GM23248 (cell line): ENCODE measurements around the gene TENM3. TPM values are rescaled to one million over a fixed set of nuclear protein-coding genes. Genes with fewer than 3 reads are reported as not detected.

Experiments
- DNase-seq: peaks from one replicate; pipeline ENCODE4 v3.0.0-alpha.2; 2015
- H2AFZ ChIP-seq: fragments of 200-600 bp; sonication (generic); 2 replicates; pipeline ENCODE4 v1.6.1; 2016; ENCODE audit warnings: antibody characterized with exemption
- H3F3A ChIP-seq: fragments of 200-600 bp; sonication (generic); 2 replicates; pipeline ENCODE4 v1.6.1; 2016; ENCODE audit warnings: mild to moderate bottlenecking, antibody characterized with exemption, mixed run types; ENCODE audit not compliant: insufficient read depth
- H3K27ac ChIP-seq: fragments of 200-600 bp; sonication (generic); 2 replicates; pipeline ENCODE4 v1.5.1; 2016; ENCODE audit warnings: mild to moderate bottlenecking
- H3K27me3 ChIP-seq: fragments of 200-600 bp; sonication (generic); replicated peaks from 2 replicates; pipeline ENCODE4 v1.6.1; 2016; ENCODE audit warnings: mild to moderate bottlenecking; ENCODE audit not compliant: insufficient read depth
- H3K36me3 ChIP-seq: fragments of 200-600 bp; sonication (generic); 2 replicates; pipeline ENCODE4 v1.6.1; 2016; ENCODE audit warnings: low read depth, mild to moderate bottlenecking
- H3K4me1 ChIP-seq: fragments of 200-600 bp; sonication (generic); 2 replicates; pipeline ENCODE4 v1.6.1; 2016; ENCODE audit warnings: mild to moderate bottlenecking; ENCODE audit not compliant: insufficient read depth
- H3K4me2 ChIP-seq: fragments of 200-600 bp; sonication (generic); one replicate; pipeline ENCODE4 v1.6.1; 2016; ENCODE audit warnings: mild to moderate bottlenecking; ENCODE audit not compliant: unreplicated experiment
- H3K4me3 ChIP-seq: fragments of 200-600 bp; sonication (generic); 2 replicates; pipeline ENCODE4 v1.5.1; 2016; ENCODE audit warnings: mild to moderate bottlenecking
- H3K79me2 ChIP-seq: fragments of 200-600 bp; sonication (generic); 2 replicates; pipeline ENCODE4 v1.6.1; 2016; ENCODE audit warnings: mild to moderate bottlenecking; ENCODE audit not compliant: insufficient read depth
- H3K9ac ChIP-seq: fragments of 200-600 bp; sonication (generic); 2 replicates; pipeline ENCODE4 v1.6.1; 2016; ENCODE audit warnings: mild to moderate bottlenecking
- H3K9me2 ChIP-seq: fragments of 200-600 bp; sonication (generic); 2 replicates; pipeline ENCODE4 v1.6.1; 2016; ENCODE audit warnings: mixed run types, mild to moderate bottlenecking, moderate library complexity; ENCODE audit not compliant: insufficient read depth
- H3K9me3 ChIP-seq: fragments of 200-600 bp; sonication (generic); one replicate; pipeline ENCODE4 v1.6.1; 2017; ENCODE audit warnings: low read depth
- H4K20me1 ChIP-seq: fragments of 200-600 bp; sonication (generic); 2 replicates; pipeline ENCODE4 v1.6.0; 2016; ENCODE audit not compliant: insufficient read depth
- EZH2 ChIP-seq: fragments of 200-600 bp; sonication (generic); IDR thresholded peaks from 2 replicates; pipeline ENCODE4 v1.6.1; 2018; ENCODE audit warnings: antibody characterized with exemption, mild to moderate bottlenecking; ENCODE audit not compliant: insufficient read depth, poor library complexity, severe bottlenecking
- EZH2phosphoT487 ChIP-seq: fragments of 200-600 bp; sonication (generic); IDR thresholded peaks from 2 replicates; pipeline ENCODE4 v1.6.1; 2018; ENCODE audit warnings: antibody characterized with exemption, moderate library complexity, mild to moderate bottlenecking, low read depth; ENCODE audit not compliant: insufficient read depth
- WGBS, 2 experiments: methylation state at CpG; one replicate each; pipeline ENCODE4 v1.1.6; 2015 to 2017; ENCODE audit warnings: low lambda C conversion rate in 2 of 2, low coverage in 1 of 2; ENCODE audit errors: missing lambda C conversion rate in 2 of 2; 5-methylcytosine and 5-hydroxymethylcytosine counted together
- in situ Hi-C: fragments of 300-500 bp; cut with MboI; formaldehyde crosslinking; loops from 2 replicates; pipeline ENCODE4 v1.15.0; 2020
- polyA plus RNA-seq: library from polyadenylated mRNA; unstranded; fragments of >200 nt; fragmentation: Nextera tagmentation; extraction: Ambion mirVana; gene quantifications from 2 replicates; pipeline ENCODE4 v1.2.1, GENCODE V29; 2016
- total RNA-seq: library from RNA; depleted of rRNA; stranded (reverse); fragments of >200 nt; shearing (Covaris generic); gene quantifications from 2 replicates; pipeline ENCODE4 v1.2.3, GENCODE V29; 2014

Gene TENM3
- total and polyA plus RNA-seq, 2 experiments from 2014 or later: 0.83 to 8.1 TPM

GRCh38 chr4:182245041-182245440 lies 1.8 kb downstream of the TENM3 start:
- Histone ChIP-seq H3K79me2 (no peaks in the 10 kb centered on the region), H3K9ac (no peak overlapping the region), H3K4me1 (no peaks in the 10 kb centered on the region), H2AFZ (no peak overlapping the region), H3K9me2 (no peaks in the 10 kb centered on the region), H3K27me3 (no peaks in the 10 kb centered on the region), H4K20me1 (no peaks in the 10 kb centered on the region), H3F3A (no peaks in the 10 kb centered on the region), H3K9me3 (no peaks in the 10 kb centered on the region), H3K27ac (no peak overlapping the region), H3K4me2 (no peak overlapping the region), H3K36me3 (no peaks in the 10 kb centered on the region), H3K4me3 (no peak overlapping the region)
- in situ Hi-C loops: no loop called here
- no peak for DNase-seq
- WGBS, 2 experiments: 5 to 10% methylated on average over 2 of the region's 2 CpGs
- TF ChIP-seq EZH2 (no peak), EZH2phosphoT487 (no peak)

- Histone ChIP-seq H3K27me3 (no peaks in the 10 kb centered on the region), H3K9ac (no peak overlapping the region), H2AFZ (no peak overlapping the region), H3K4me1 (no peaks in the 10 kb centered on the region), H4K20me1 (no peaks in the 10 kb centered on the region), H3K4me3 (no peak overlapping the region), H3F3A (no peaks in the 10 kb centered on the region), H3K9me3 (no peaks in the 10 kb centered on the region), H3K4me2 (no peak overlapping the region), H3K36me3 (no peaks in the 10 kb centered on the region), H3K79me2 (no peaks in the 10 kb centered on the region), H3K27ac (no peak overlapping the region), H3K9me2 (no peaks in the 10 kb centered on the region)
- TF ChIP-seq EZH2: no peak
- TF ChIP-seq EZH2phosphoT487: no peak
- in situ Hi-C loops: no loop called here
- DNase-seq: peak; percentile 13
- WGBS, 2 experiments: 2 to 4% methylated on average over 10 of the region's 10 CpGs
Measured at GRCh38 chr4:182245541-182246215, 2.5 kb downstream of the TENM3 start.

GRCh38 chr4:182246401-182247205 lies 3.4 kb downstream of the TENM3 start:
- TF ChIP-seq EZH2phosphoT487 (no peak), EZH2 (no peak)
- no peaks in the 10 kb centered on the region for H3K27me3 ChIP-seq
- no peak overlapping the region for H3K4me2 ChIP-seq
- H3F3A ChIP-seq: no peaks in the 10 kb centered on the region
- H3K9me3 ChIP-seq: no peaks in the 10 kb centered on the region
- H3K4me3 ChIP-seq: no peak overlapping the region
- in situ Hi-C loops: no loop called here
- H3K9ac ChIP-seq: no peak overlapping the region
- no peaks in the 10 kb centered on the region for H3K36me3 ChIP-seq
- H3K27ac ChIP-seq: no peak overlapping the region
- no peaks in the 10 kb centered on the region for H3K4me1 ChIP-seq
- DNase-seq: no peak
- no peaks in the 10 kb centered on the region for H4K20me1 ChIP-seq
- no peaks in the 10 kb centered on the region for H3K9me2 ChIP-seq
- WGBS, 2 experiments: 42 to 45% methylated on average over 27 of the region's 27 CpGs
- no peaks in the 10 kb centered on the region for H3K79me2 ChIP-seq
- H2AFZ ChIP-seq: no peak overlapping the region

- Histone ChIP-seq H3K36me3 (no peaks in the 10 kb centered on the region), H3K27ac (no peak overlapping the region), H2AFZ (no peak overlapping the region), H4K20me1 (no peaks in the 10 kb centered on the region), H3K4me3 (no peak overlapping the region), H3K9me2 (no peaks in the 10 kb centered on the region), H3F3A (no peaks in the 10 kb centered on the region), H3K27me3 (no peaks in the 10 kb centered on the region), H3K9me3 (no peaks in the 10 kb centered on the region), H3K4me2 (no peak overlapping the region), H3K9ac (no peak overlapping the region), H3K4me1 (no peaks in the 10 kb centered on the region), H3K79me2 (no peaks in the 10 kb centered on the region)
- in situ Hi-C loops: no loop called here
- TF ChIP-seq EZH2: no peak
- no peak for TF ChIP-seq EZH2phosphoT487
- no peak for DNase-seq
- WGBS, 2 experiments: 26 to 32% methylated on average over 3 of the region's 3 CpGs
Measured at GRCh38 chr4:182248295-182248694, 5.1 kb downstream of the TENM3 start.
